Measurements from ENCODE around the gene ANKRD11.
"Not testable (repeated sequence)": the region's sequence is repeated elsewhere in the genome, so short reads cannot be mapped to it uniquely, and the experiment has no call there.

The ANKRD11 gene

DNA sequence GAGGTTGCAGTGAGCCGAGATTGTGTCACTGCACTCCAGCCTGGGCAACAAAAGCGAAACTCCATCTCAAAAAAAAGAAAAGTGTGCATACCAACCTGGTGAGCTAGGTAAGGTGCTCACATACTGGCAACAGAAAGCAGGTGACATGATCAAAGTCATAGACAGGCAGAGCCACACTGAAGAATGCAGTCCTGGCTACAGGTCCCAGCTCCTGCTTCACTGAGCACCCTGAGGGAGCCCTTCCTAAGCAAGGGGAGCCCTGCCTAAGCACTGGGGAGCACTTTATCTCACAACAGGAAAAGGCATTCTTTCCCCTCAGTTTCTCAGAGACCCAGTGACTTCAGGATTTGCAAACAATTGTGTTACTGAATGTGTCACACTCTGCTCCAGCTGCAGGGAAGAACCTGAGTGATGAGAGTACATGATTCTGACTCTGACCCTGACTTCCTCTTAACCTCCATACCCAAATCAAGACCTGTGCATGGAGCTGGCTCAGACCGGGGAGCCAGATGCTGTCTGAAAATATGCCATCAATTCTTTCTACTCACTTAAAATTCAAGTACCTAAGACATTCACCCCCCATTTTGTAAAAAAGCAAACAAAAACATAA, 40.5 kb downstream of the ANKRD11 start:
- DNase-seq: peak; percentile 30

DNA sequence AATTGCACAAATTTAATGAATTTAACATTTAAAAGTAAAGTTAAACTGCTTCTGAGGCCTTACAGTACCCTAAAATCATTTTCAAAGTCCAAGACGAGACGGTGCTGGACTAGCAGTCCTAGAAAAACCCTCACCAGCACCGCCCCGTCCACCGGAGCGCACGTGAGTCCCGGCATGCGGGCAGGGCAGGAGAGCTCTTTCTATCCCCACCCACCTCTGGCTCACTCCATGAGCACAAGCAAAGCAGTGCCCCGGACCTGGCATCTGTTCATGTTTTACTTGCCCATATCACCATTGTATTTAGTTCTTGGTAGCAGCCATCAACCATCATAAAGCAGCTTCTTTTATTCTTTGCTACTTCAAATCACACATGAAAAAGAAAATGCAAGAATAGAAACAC, 41.7 kb downstream of the ANKRD11 start:
- DNase-seq: no peak

- no peak for DNase-seq
Observed at GRCh38 chr16:89446975-89447293, 43.4 kb downstream of the ANKRD11 start.

DNA sequence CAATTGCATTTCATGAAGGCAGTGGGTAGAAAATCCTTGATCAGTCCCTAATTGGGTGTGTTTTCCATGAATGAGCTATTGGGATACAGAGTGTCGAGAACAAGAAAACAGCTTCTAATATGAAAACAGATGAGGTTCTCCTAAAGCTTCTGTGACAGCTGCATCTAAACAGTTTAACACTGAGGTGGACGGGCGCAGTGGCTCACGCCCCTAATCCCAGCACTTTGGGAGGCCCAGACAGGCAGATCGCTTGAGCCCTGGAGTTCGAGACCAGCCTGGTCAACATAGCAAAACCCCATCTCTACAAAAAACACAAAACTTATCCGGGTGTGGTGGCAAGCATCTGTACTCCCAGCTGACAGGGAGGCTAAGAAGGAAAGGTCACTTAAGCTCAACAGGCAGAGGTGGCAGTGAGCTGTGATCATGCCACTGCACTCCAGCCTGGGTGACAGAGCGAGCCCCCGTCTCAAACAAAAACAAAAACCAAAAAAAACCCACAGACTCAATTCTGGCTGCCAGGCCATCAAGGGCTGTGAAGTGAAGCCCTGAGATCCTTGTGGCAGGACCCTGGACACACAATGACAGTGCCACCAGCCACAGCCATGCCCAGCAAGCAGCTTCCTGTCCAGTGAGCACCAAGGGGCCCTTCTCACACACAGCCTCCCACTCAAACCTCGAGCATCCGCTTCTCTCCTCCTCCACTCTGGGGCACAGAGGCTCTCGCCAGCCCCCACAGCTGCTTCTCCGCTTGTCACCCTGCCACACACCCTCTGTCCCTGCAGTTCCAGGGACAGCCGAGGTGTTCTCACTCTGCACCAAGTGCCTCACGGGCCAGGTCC, 44.0 kb downstream of the ANKRD11 start:
- peak; percentile 41 for DNase-seq

DNA sequence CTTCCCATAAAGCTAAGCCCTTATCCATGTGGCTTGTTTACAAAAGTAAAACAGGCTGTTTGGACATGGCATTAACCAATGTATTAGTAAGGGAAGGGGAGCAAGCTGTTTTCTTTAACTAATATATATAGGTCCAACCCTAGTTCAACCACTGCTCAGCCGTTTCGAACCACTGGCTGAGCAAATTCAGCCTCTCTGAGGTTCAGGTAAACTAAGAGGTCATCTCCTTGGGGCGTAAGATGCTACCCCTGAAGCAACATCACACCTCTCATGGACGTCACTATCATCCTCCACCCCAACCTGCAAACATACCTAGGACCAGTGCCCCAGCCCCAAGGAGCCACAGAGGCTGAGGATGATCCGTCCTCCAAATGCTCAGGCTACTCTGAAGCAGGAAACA, 45.2 kb downstream of the ANKRD11 start:
- DNase-seq: no peak

- DNase-seq: no peak
Observed at GRCh38 chr16:89444728-89445127, 45.6 kb downstream of the ANKRD11 start.

- DNase-seq: no peak
Observed at GRCh38 chr16:89444151-89444723, 46.1 kb downstream of the ANKRD11 start.

DNA sequence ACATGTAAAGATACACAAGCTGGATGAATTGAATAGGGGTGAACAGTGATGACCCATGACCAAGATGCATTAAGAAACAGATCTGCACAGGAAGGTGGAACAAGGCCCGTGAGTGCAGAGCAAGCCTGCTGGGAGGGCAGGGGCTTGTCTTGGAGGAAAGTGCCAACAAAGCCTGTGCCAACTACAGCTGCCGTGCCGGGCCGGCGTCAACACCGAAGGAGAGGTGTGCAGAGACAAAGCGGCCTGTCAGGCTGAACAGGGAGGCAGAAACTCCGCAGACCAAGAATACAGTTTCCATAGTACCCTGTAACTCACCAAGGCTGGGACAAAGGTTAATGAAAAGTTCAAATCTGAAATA, 46.7 kb downstream of the ANKRD11 start:
- peak; percentile 29 for DNase-seq

DNA sequence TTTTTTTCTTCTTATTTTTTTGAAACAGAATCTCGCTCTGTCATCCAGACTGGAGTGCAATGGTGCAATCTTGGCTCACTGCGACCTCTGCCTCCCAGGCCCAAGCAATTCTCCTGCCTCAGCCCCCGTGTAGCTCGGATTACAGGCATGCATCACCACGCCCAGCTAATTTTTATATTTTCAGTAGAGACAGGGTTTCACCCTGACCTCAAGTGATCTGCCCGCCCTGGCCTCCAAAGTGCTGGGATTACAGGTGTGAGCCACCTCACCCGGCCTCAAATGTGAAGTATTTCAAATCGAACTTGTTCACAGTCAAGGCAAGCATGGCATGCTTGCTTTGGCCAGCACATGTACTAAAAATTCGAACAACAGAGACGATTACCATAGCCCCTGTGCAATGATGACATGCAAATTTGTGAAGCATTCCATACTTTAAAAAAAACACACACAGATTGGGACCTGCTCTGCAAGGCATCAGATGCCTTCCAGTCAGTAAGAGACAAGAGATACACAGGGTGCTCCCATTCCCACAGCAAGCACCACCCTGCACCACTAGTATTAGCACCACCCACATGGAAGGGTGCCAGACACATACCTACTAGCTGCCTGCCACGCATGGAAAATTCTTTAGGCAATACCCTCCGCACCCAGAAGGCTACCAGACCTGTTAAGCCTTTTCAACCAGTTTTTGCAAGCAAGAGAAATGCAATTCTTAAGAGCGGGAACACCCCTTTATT, 47.2 kb downstream of the ANKRD11 start:
- peak; percentile 47 for DNase-seq

DNA sequence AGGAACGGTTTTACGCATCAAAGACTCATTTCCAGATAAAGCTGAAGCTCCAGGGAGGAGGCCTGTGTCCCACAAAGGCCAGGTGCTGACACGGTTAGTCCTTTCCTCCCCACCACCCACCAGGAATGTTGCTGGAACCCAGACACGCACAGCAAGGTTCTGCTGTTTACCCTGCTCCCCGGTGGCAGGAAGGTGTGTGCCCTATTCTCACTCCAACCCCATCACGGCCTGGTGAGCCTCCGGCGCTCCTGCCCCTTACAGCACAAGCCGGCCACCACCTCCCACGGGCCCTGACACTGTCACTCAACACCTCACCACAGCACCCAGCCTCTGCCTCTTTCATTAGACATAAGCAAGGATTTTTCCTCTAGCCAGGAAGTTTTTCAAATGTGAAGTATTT, 47.8 kb downstream of the ANKRD11 start:
- no peak for DNase-seq

DNA sequence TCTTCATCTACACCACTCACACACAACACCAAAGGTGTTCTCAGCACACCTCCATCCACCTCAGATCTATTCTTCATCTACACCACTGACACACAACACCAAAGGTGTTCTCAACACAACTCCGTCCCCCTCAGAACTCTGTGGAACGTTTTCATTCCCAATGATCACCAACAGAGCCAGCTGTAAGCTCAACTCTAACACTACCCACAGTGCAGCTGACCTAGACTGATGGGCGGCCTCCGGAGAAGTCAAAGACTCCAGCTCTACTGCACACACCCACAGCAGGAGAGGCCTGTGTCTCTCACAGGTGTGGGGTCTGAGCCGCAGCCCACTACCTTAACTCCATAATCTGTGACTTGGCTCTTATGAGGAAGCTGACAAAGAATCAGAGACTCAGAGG, 50.7 kb downstream of the ANKRD11 start:
- no peak for DNase-seq

DNA sequence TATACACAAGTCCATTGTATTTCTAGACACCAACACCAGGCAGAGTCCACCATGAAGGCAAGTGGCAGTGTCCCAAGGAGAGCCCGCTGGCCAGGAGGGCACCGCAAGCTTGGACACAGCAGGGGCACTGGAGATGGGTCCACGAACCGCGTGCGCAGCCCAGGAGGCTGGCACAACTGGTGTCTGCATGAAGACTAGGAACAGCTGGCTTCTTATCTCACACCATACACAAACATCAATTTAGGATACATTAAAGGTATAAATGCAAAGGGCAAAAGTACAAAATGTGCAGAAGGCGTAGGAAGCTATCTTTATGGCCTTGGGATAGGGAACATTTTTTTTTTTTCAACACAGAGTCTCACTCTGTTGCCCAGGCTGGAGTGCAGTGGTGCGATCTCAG, 52.4 kb downstream of the ANKRD11 start:
- no peak for DNase-seq

GRCh38 chr16:89437251-89437987, 52.9 kb downstream of the ANKRD11 start:
- DNase-seq: no peak

DNA sequence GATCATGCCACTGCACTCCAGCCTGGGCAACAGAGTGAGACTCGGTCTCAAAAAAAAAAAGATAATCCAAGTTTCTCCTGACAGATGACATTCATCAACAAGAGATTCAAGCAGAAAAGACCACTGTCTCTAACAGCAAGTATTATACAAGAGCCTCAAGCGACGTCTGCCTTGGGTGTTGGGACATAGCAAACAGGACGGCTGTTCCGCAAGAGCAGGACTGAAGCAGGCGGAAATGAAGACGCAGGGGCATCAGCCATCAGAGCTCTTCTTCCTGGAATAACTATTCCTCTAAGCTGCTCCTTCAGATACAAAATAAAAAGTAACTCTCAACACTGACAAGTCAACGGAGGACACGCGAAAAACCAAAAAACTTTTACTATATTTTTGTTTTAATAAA, 54.0 kb downstream of the ANKRD11 start:
- no peak for DNase-seq

- not testable (repeated sequence) for DNase-seq
Observed at GRCh38 chr16:89435059-89435458, 55.3 kb downstream of the ANKRD11 start.

GRCh38 chr16:89434490-89434889, 55.9 kb downstream of the ANKRD11 start:
- no peak for DNase-seq

GRCh38 chr16:89433363-89433984, 56.9 kb downstream of the ANKRD11 start:
- not testable (repeated sequence) for DNase-seq

GRCh38 chr16:89431630-89432029, 58.7 kb downstream of the ANKRD11 start:
- no peak for DNase-seq

DNA sequence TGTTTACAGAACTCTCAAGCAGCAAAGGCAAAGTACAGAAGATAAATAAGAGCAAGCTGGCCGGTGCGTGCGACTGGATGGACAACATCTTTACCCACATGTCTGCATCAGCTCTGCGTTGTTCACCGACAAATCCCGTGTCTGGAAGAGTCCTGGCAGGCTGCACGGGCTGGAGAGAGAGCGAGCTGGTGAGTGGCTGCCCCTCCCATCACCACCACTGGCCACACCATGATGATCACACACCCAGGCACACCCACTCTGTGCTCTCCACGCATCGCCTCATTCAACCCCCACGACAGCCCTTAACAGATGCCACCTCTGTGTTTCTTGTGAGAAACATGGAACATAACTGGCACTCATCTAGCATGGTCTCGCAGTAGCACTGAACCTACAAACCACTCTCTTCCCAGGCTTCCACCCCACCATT, 59.2 kb downstream of the ANKRD11 start:
- DNase-seq: no peak

GRCh38 chr16:89430436-89431157, 59.8 kb downstream of the ANKRD11 start:
- no peak for DNase-seq

DNA sequence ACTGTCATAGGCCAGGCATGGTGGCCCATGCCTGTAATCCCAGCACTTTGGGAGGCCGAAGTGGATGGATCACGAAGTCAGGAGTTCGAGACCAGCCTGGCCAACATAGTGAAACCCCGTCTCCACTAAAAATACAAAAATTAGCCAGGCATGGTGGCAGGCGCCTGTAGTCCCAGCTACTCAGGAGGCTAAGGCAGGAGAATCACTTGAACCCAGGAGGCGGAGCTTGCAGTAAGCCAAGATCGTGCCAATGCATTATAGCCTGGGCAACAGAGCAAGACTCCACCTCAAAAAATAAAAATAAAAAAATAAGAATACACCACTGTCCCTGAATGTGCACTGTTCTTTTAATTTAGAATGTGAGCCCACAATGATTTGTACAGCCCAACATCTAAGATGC, 61.8 kb downstream of the ANKRD11 start:
- DNase-seq: not testable (repeated sequence)

Data from CD4-positive, alpha-beta T cell treated with Interleukin-17A for 4 hours (primary cell).